GM12874 (cell line): ENCODE measurements around the gene CDH4.

Experiments
- CTCF ChIP-seq: IDR thresholded peaks from 2 replicates; pipeline ENCODE4 v1.5.1; 2011; ENCODE audit warnings: low read depth, mild to moderate bottlenecking, control low read depth, low read length, moderate library complexity; ENCODE audit not compliant: insufficient read depth

The CDH4 gene

DNA sequence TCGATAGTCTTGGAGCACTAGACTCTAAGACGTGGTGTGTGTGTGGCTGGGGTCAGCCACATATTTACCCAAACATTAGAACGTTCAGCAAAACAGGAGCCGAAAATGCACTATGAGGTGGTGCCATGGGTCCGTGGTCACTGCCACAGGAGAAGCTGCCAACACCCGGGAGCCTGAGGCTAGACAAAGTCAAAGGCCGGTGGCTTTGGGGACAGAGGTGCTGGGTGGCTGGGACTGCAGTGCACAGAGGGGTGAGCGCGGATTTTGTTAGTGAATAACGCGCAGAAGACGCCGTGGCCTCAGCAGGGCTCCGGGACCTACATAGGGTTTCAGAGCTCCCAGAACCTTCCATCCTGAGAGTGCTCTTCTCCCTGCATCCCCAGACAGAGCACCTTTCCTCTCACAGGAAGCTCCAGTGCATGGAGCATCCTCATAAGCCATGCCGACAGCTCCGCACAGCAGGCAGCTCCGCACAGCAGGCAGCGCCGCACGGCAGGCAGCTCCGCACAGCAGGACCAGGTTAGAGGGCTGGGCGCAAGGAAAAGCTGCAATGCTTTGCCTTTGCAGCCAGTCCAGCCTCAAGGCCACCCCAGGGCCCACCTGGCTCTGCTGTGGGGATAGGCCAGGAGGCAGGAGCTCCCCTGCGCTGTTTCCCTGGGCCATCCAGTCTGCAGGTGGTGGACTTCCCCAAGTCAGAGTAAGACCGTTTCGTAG lies 509.5 kb downstream of the CDH4 start:
- TF ChIP-seq CTCF: no peak

GRCh38 chr20:61762167-61762710 lies 510.2 kb downstream of the CDH4 start:
- no peak for TF ChIP-seq CTCF

DNA sequence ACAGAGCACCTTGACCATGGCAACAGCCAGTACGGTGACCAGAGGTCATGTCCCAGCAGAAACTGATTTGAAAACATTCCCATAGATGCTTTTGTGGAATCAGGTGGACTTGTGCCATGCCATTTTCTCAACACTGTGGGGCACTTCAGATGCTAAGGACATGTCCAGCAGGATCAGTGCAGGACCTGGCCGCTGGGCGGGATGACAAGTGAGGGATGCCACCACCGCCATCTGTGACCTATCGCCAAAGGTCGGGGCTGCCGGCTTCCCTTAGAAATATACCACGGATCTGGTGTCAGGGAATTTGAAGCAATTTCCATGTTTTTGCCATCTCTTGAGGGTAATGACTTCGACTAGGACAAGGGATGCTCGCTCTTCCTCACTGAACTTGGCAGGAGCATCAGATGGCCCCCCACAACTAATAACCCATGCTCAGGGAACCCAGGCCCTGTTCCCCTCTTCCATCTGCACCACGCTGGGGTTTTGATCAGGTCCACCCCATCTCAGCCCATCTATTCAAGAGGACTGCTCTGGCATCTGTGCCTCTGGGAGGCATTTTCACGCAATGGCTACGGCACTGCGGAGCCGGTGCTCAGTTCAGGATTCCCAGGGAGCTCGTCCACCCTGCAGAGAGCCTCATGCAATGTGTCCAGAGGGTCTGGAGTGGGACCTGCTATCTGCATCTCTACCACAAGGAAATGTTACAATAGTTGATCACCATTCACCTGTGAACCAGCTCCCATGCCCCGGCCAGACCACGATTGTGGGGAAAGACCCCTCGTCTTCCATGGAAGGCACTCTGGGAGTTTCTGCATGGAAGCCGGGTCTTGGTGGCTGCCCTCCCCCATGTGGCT lies 511.1 kb downstream of the CDH4 start:
- TF ChIP-seq CTCF: no peak

DNA sequence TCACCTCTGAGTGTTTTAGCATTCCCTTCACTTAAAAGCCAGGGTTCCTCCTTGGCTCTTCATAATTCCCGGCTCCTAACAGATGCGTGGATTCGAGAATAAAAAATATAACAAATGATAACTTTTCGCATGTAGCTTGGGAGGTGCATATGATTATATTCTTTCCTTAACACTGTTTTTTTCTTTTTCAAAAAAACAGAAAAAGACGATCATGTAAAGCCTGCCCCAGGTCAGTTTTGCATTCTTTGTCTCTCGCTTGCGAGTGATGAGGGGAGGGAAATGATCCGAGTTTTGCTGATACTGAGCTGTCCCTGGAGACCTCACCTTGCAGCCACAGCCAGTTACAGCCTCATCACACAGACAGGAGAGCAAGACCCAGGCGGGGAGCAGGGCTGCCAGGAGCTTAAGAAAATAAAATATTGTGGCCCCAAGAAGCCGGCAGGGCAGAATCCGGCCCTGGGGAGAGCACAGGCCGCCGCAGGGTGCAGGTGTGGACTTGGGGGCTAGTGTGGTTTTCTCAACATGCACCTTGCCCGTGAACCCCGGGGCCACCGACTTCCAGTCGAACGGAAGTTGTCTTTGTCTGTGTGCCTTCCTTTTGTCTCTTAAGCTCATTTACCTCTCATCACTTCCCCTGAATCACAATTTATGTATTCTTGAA lies 511.8 kb downstream of the CDH4 start:
- TF ChIP-seq CTCF: no peak

DNA sequence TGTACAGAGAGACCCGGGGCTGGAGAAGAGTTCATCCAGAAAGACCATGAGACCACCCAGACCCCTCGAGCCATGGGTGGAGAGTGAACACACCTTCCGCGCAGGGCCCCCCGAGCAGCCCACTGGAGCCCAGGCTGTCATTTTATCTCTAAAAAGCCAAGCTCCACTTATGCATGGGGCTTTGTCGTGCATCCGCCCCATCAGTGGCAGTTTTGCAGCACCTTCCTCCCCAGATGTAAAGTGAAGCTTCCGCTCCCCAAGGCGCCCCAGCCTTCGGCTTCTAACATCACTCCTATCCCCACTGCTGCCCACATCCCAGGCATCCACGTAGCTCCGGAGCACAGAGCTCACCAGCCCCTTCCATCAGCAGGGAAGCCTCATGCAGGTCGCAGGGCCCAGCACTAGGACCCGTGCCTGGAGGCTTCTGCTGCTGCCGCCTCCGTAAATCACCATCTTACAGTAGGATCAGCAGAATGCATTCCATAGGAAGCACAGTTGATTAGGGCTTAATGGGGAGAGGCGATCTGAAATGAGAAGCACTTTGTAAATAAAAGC lies 512.5 kb downstream of the CDH4 start:
- TF ChIP-seq CTCF: no peak

DNA sequence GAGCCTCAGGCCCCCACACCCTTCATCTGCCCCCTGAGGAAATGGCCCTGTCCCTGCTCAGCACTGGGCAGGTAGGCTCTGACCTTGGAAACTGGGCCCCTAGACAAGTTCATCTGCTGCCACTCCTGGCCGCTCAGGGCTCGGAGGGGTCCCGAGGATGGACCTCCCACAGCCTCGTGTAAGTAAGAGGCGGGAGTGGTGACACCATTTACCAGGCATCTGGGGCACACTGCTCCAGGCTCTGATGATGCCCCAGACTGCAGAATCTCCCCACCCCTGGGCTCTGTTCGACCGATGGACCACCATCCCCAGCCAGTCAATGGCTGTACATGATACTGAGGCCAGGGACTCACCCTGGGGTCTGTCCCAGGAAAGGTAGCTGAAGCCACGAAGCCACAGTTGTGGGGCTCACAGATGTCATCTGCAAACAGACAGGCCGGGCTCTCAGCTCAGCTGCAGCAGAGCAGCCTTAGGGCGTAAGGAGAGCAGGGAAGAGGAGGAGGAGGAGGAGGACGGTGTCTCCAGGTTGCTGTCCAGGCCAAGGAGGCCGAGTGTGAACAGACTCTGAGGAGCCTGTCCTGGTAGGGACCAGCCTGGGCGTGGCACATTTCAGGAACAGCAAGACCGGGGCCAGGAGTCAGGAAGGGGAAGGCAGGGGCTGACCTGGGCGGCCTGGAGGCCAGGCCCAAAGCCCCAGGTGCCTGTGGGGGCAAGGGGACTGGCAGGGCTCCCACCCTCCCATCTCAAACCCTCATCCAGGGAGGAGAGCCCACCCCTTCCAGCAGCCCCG lies 513.2 kb downstream of the CDH4 start:
- no peak for TF ChIP-seq CTCF
